Spleen (tissue), 7 donors: Measurements from ENCODE around the gene OFD1.

ENCODE experiments used
- CTCF ChIP-seq, 11 experiments: fragments of 200-600 bp in 7 of 11; fragments of 450-650 bp in 4 of 11; sonication (generic) in 4 of 11; IDR thresholded peaks in 8 of 11; conservative IDR thresholded peaks in 3 of 11; 1 replicate in 7 of 11; 2 replicates in 4 of 11; pipeline versions ENCODE4 v1.4.0 to v1.8.0; 2016 to 2021; ENCODE audit warnings: antibody characterized with exemption in 11 of 11, inconsistent platforms in 4 of 11, mild to moderate bottlenecking in 1 of 11
- POLR2AphosphoS5 ChIP-seq, 3 donors: sonication (generic); formaldehyde crosslinking; IDR thresholded peaks; one replicate each; pipeline ENCODE4 v1.5.1; 2017; ENCODE audit warnings: antibody characterized with exemption in 3 of 3
- donor health status: DM: no; HTN: no; CAD: no; lungs with moderate emphysema.
- donor health status: DM: no; HTN: no; CAD: no.
- donor health status: DM: no; HTN: no; CAD: no.

- TF ChIP-seq POLR2AphosphoS5 (IDR thresholded peaks at IDR 0.05) (no peak), CTCF (IDR thresholded peaks at IDR 0.05 in 8 of 11, conservative IDR thresholded peaks at IDR 0.05 in 3 of 11) (no peak)
These were observed 40.2 kb upstream of the OFD1 start for GRCh38 chrX:13694359-13694758.
